Ishikawa (cell line): ENCODE measurements around the gene NMRAL1.

Experiments
- CREB1 ChIP-seq: IDR thresholded peaks from 2 replicates; pipeline ENCODE4 v1.6.1; 2012; ENCODE audit warnings: low read depth
- EP300 ChIP-seq: IDR thresholded peaks from 2 replicates; pipeline ENCODE4 v1.6.1; 2012; ENCODE audit warnings: borderline replicate concordance
- TAF1 ChIP-seq: IDR thresholded peaks from 2 replicates; pipeline ENCODE4 v1.6.1; 2012; ENCODE audit warnings: low read depth, mild to moderate bottlenecking
- TEAD4 ChIP-seq: IDR thresholded peaks from 2 replicates; pipeline ENCODE4 v1.6.1; 2012
- TF ChIP-seq, protein P1 (sequence below): IDR thresholded peaks from 2 replicates; pipeline ENCODE4 v1.6.1; 2012
- TF ChIP-seq, protein P2 (sequence below): IDR thresholded peaks from 2 replicates; pipeline ENCODE4 v1.6.1; 2012; ENCODE audit warnings: low read depth, mild to moderate bottlenecking

DNA sequence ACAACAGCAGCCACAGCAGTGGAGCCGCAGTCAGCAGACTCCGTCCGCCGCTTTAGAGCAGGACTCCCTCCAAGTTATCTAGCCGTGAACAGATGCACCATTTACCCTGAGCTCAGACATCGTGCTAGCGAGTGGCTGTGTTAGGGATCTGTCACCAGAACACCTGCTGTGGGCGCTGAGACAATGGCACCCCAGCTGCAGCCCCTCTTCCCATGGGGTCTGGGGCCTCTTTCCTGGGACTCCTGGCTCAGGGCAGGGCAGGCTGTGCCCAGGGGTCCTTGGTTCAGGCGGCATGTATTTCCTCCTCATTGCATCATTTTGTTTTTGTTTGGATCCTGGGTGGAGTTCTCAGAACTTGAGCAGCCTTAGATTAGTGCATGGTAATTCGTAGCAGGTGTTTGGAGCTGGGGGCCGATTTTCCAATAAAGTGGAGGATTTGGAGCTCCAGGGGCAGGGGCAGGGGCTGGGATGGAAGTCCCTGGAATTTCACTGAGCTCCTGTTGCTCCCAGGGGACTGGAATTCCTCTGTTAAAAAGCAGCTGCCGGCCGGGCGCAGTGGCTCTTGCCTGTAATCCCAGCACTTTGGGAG lies 23.4 kb downstream of the NMRAL1 start:
- TF ChIP-seq, protein P1, sequence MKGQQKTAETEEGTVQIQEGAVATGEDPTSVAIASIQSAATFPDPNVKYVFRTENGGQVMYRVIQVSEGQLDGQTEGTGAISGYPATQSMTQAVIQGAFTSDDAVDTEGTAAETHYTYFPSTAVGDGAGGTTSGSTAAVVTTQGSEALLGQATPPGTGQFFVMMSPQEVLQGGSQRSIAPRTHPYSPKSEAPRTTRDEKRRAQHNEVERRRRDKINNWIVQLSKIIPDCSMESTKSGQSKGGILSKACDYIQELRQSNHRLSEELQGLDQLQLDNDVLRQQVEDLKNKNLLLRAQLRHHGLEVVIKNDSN, result no peak
- TF ChIP-seq, protein P2, sequence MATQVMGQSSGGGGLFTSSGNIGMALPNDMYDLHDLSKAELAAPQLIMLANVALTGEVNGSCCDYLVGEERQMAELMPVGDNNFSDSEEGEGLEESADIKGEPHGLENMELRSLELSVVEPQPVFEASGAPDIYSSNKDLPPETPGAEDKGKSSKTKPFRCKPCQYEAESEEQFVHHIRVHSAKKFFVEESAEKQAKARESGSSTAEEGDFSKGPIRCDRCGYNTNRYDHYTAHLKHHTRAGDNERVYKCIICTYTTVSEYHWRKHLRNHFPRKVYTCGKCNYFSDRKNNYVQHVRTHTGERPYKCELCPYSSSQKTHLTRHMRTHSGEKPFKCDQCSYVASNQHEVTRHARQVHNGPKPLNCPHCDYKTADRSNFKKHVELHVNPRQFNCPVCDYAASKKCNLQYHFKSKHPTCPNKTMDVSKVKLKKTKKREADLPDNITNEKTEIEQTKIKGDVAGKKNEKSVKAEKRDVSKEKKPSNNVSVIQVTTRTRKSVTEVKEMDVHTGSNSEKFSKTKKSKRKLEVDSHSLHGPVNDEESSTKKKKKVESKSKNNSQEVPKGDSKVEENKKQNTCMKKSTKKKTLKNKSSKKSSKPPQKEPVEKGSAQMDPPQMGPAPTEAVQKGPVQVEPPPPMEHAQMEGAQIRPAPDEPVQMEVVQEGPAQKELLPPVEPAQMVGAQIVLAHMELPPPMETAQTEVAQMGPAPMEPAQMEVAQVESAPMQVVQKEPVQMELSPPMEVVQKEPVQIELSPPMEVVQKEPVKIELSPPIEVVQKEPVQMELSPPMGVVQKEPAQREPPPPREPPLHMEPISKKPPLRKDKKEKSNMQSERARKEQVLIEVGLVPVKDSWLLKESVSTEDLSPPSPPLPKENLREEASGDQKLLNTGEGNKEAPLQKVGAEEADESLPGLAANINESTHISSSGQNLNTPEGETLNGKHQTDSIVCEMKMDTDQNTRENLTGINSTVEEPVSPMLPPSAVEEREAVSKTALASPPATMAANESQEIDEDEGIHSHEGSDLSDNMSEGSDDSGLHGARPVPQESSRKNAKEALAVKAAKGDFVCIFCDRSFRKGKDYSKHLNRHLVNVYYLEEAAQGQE, result no peak
- TF ChIP-seq CREB1, result no peak
- no peak for TF ChIP-seq EP300
- no peak for TF ChIP-seq TAF1
- no peak for TF ChIP-seq TEAD4
